Smooth muscle cell of trachea (primary cell): ENCODE results near the gene NUTM1. TPM values are rescaled to one million over a fixed set of nuclear protein-coding genes. Genes with fewer than 3 reads are reported as not detected.

Experiments
- total RNA-seq: library from RNA; depleted of rRNA; stranded (reverse); fragments of >200 nt; gene quantifications from 2 replicates; pipeline ENCODE4 v1.2.1, GENCODE V29; 2014

Gene NUTM1
- under 0.01 TPM in 1 of 2 replicates, not detected in the other for total RNA-seq

GRCh38 chr15:34342737-34343575 is at the start of gene NUTM1, which contains the start of gene NOP10:
Gene NUTM1 (plus strand): TSS chr15:34343315. CDS start chr15:34343697, 382 bp downstream.
Gene NOP10 (minus strand): TSS chr15:34343136. CDS start chr15:34343073, 63 bp downstream.

GRCh38 chr15:34337557-34338306 is 5.4 kb upstream of the NUTM1 start, which contains the start of gene SLC12A6:
Gene SLC12A6 (minus strand): TSS chr15:34337781. CDS start chr15:34336680, 1,101 bp downstream.

GRCh38 chr15:34367101-34368081 is 24.3 kb downstream of the NUTM1 start, which contains the start of gene LPCAT4:
Gene LPCAT4 (minus strand): TSS chr15:34367196. CDS start chr15:34367100, 96 bp downstream.

Other genes starting within 250 kb of the NUTM1 start
- gene EMC7, start 241.5 kb upstream of the NUTM1 start, total RNA-seq: 30.3 and 42.9 TPM in 2 replicates
- 2.2 and 2.3 TPM in 2 replicates for gene PGBD4, start 241.2 kb upstream of the NUTM1 start, total RNA-seq
- gene KATNBL1, start 133.2 kb upstream of the NUTM1 start, total RNA-seq: 24.6 and 46.4 TPM in 2 replicates
- 168 and 246 TPM in 2 replicates for gene EMC4, start 118.3 kb upstream of the NUTM1 start, total RNA-seq
- gene SLC12A6, start 5.5 kb upstream of the NUTM1 start, total RNA-seq: 25.3 and 28.4 TPM in 2 replicates
- 143 and 257 TPM in 2 replicates for gene NOP10, start 179 bp upstream of the NUTM1 start, total RNA-seq
- gene LPCAT4, start 23.9 kb downstream of the NUTM1 start, total RNA-seq: 10.6 and 12.8 TPM in 2 replicates
- 6.6 and 12.7 TPM in 2 replicates for gene GOLGA8A, start 94.5 kb downstream of the NUTM1 start, total RNA-seq
- gene GOLGA8B, start 240.3 kb downstream of the NUTM1 start, total RNA-seq: 12.6 and 15.9 TPM in 2 replicates